GM12801 (cell line): ENCODE measurements around the gene PPP1R15B.

Experiments
- CTCF ChIP-seq: IDR thresholded peaks from one replicate; pipeline ENCODE4 v1.5.1; 2011; ENCODE audit warnings: control low read depth; ENCODE audit not compliant: insufficient read length; ENCODE audit errors: extremely low read depth

PPP1R15B gene

GRCh38 chr1:204424621-204425020, 13.0 kb upstream of the PPP1R15B start:
- TF ChIP-seq CTCF, result no peak

- no peak for TF ChIP-seq CTCF
These were observed 9.8 kb upstream of the PPP1R15B start for GRCh38 chr1:204421441-204421840.

DNA sequence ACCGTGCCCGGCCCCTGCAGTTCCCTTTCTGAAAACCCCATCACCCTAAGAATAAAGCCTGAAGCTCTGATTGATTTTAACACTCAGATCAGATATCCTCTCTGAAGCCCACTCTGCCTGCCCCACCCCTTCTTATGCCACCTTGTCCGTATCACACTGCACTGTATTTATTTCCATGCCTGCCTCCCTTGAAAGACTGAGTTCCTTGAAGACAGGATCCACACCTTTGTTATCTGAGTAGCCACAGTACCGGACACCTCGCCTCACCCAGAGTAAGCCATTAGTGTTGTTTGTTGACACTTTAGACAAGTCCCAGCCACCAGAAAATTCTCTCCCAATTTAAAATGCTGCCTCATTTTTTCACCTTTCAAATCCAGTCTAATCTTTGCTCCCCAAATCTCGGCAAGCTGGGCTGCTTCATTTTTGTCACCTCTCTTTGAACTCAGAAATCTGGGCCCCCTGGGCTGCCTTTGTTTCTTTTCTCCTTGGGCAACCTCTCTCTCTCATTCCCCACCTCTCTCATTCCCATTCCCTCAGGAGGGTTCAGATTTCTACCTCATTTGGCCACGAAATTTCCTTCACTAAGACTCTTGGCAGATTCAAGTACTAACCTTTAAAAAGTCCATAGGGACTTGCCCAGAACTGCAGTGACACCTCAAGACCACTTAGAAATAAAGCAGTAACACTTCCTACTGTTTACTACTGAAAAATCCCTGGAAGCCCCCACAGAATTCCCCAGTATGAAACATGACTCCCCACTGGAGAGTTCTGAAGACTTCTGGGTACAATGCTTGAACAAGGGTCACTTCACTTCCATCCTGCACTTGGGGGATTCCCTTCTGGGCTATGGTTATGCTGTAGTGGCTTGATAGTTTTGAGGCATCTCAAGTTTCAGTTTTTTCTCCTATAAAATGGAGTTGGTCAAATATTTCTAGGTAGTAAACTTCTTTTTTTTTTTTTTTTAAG, 8.7 kb upstream of the PPP1R15B start:
- no peak for TF ChIP-seq CTCF

GRCh38 chr1:204419064-204419403, 7.4 kb upstream of the PPP1R15B start:
- TF ChIP-seq CTCF, result no peak

DNA sequence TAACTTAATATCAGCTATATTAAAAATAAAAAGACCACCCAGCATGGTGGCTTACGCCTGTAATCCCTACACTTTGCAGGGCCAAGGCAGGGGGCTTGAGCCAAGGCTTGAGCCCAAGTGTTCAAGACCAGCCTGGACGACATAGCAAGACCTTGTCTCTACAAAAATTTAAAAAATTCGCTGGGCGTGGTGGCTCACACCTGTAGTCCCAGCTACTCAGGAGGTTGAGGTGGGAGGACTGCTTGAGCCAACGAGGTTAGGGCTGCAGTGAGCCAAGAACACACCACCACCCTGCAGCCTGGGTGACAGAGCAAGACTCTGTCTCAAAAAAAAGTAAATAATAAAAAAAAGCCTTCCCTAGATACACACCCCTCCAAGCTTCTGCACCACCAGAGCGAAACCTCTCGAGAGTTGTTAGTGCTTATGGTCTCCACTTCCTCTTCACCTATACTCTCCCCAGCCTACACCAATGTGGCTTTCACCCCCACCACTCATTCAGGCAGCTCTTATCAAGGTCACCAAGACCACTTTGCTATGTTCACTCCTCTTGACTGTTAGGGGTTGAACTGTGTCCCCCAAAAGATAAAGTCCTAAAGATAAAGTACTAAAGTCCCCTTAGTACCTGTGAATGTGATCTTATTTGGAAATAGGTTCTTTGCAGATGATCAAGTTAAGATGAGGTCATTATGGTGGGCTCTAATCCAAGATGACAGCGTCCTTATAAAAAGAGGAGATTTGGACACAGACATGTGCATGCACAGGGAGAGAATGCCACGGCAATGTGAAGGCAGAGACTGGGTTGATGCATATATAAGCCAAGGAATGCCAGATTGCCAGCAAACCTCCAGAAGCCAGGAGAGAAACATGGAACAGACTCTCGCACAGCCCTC, 6.8 kb upstream of the PPP1R15B start:
- TF ChIP-seq CTCF, result no peak

DNA sequence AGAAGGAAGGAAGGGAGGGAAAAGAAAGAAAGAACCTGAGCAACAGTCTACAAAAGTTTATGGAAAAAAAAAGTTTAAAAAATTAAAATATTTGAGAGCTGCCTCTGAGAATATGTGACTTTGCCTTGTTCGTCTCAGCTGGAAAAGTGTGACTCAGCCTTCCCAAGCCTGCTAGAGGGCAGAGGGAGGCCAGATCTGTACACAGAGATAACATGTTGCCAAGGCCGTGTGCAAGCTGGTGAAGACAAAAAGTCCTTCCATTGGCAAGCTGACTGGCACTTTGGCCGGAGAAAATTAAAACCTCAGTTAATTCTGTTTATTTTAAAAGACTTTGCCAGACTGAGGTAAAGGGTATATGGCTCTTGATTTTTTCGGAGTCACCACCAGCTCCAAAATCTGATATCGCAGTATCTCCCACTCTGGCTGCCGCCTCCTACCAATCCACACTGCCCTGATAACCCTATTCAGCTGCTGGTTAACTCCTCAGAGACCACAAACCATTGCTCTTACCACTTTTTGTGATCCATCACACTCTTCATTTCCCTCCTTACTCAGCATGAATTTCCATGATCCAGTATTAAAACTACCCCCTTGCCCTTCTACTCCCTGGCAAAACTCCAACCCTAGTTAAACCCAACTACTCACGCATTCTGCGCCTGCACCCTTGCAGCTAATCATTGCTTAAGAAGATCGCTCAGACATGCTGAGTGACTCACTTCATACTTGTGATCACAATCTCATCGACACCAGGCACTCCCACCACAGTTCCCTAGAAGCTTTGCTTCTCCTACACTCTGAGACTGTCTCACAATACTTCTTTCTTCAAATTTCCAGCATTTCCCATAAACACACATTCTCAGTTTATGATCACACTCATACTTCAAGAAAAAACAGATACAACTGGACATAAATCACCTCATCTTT, 5.7 kb upstream of the PPP1R15B start:
- no peak for TF ChIP-seq CTCF
